ENCODE data around the gene STXBP4. TPM values are rescaled to one million over a fixed set of nuclear protein-coding genes. Genes with fewer than 3 reads are reported as not detected.

The STXBP4 gene
- total RNA-seq, 2 experiments from 2014 or later: 5.1 to 5.4 TPM

DNA sequence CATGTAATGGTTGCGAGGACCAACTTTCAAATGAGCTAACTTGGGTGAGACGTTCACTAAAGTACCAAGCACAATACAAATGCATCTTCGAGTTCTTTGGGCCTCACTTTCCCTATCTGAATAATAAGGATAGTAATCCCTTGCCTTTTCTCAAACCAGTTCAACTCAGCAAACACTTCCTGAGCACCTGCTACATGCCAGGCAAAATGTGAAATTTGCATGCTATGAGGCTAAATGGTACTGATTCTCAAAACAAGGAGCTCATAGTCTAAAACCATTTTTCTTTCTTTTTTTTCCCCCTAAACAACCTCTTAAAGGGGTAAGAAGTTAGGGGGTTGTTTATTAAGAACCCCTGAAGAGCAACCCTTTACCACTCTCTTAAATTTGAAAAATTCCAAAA lies 194.8 kb downstream of the STXBP4 start:
- ChIA-PET POLR2A (no interaction called here), CTCF (no interaction called here)
- Histone ChIP-seq H3K9me3 (ENCODE audit: control insufficient read depth in 1 of 2, insufficient read depth in 1 of 2, low read length in 2 of 2) (no peaks in the 10 kb centered on the region), H3K27ac (ENCODE audit: low read depth in 1 of 2, low read length in 2 of 2) (no peak overlapping the region), H3K4me1 (ENCODE audit: insufficient read depth, low read length) (no peaks in the 10 kb centered on the region), H3K27me3 (ENCODE audit: control insufficient read depth in 1 of 2, insufficient read depth in 2 of 2, low read length in 2 of 2) (no peaks in the 10 kb centered on the region), H3K36me3 (ENCODE audit: insufficient read depth, low read length) (no peaks in the 10 kb centered on the region), H3K4me3 (ENCODE audit: low read length) (no peak overlapping the region)
- Mint-ChIP-seq H3K36me3 (ENCODE audit: low read depth) (peaks cover 30% of the 10 kb centered on the region), H3K9me3 (no peaks in the 10 kb centered on the region), H3K27me3 (no peaks in the 10 kb centered on the region), H3K27ac (no peak overlapping the region), H3K4me3 (no peak overlapping the region), H3K4me1 (ENCODE audit: low read depth) (no peaks in the 10 kb centered on the region)
- TF ChIP-seq, protein P1, sequence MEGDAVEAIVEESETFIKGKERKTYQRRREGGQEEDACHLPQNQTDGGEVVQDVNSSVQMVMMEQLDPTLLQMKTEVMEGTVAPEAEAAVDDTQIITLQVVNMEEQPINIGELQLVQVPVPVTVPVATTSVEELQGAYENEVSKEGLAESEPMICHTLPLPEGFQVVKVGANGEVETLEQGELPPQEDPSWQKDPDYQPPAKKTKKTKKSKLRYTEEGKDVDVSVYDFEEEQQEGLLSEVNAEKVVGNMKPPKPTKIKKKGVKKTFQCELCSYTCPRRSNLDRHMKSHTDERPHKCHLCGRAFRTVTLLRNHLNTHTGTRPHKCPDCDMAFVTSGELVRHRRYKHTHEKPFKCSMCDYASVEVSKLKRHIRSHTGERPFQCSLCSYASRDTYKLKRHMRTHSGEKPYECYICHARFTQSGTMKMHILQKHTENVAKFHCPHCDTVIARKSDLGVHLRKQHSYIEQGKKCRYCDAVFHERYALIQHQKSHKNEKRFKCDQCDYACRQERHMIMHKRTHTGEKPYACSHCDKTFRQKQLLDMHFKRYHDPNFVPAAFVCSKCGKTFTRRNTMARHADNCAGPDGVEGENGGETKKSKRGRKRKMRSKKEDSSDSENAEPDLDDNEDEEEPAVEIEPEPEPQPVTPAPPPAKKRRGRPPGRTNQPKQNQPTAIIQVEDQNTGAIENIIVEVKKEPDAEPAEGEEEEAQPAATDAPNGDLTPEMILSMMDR (IDR thresholded peaks at IDR 0.05): no peak
- no peak for ATAC-seq (ENCODE audit: poor library complexity)
- no peak for DNase-seq
- intact Hi-C loops (cut with DNase I, micrococcal nuclease): no loop called here

DNA sequence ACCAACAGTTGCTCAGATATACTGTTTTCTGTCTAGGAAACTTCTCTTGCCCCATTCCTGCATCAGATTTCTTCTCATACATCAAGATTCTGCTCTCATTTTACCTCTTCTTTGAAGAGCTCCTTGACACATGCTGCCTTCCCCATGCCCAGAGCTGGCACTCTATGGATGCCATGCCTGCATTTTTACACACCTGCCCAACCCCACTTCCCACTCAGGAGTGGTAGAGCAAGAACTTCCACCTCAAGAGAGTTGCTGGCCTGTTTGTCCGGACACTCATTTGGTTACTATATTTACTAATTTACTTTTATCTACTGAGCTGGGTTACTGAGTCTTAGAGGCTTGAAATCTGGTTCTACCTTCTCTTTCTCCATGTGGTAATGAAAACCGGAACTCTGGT lies 197.9 kb downstream of the STXBP4 start:
- Histone ChIP-seq H3K36me3 (ENCODE audit: insufficient read depth, low read length) (no peaks in the 10 kb centered on the region), H3K4me3 (ENCODE audit: low read length) (no peak overlapping the region), H3K27me3 (ENCODE audit: control insufficient read depth in 1 of 2, insufficient read depth in 2 of 2, low read length in 2 of 2) (no peaks in the 10 kb centered on the region), H3K9me3 (ENCODE audit: control insufficient read depth in 1 of 2, insufficient read depth in 1 of 2, low read length in 2 of 2) (no peaks in the 10 kb centered on the region), H3K27ac (ENCODE audit: low read depth in 1 of 2, low read length in 2 of 2) (no peak overlapping the region), H3K4me1 (ENCODE audit: insufficient read depth, low read length) (no peaks in the 10 kb centered on the region)
- H3K4me3 Mint-ChIP-seq: no peak overlapping the region
- TF ChIP-seq, protein P1 (IDR thresholded peaks at IDR 0.05): no peak
- H3K27me3 Mint-ChIP-seq: no peaks in the 10 kb centered on the region
- POLR2A ChIA-PET: no interaction called here
- H3K9me3 Mint-ChIP-seq: no peaks in the 10 kb centered on the region
- DNase-seq (no peak), ATAC-seq (ENCODE audit: poor library complexity) (no peak)
- H3K36me3 Mint-ChIP-seq (ENCODE audit: low read depth): peaks cover 20% of the 10 kb centered on the region
- intact Hi-C loops (cut with DNase I, micrococcal nuclease): no loop called here
- H3K4me1 Mint-ChIP-seq (ENCODE audit: low read depth): no peaks in the 10 kb centered on the region
- no peak overlapping the region for H3K27ac Mint-ChIP-seq
- CTCF ChIA-PET: interaction anchor here (0.9 to 1.6 kb wide), 3 partner anchors 9 to 70 kb away, joined by 3 read pairs; no protein-coding TSS in a partner anchor

DNA sequence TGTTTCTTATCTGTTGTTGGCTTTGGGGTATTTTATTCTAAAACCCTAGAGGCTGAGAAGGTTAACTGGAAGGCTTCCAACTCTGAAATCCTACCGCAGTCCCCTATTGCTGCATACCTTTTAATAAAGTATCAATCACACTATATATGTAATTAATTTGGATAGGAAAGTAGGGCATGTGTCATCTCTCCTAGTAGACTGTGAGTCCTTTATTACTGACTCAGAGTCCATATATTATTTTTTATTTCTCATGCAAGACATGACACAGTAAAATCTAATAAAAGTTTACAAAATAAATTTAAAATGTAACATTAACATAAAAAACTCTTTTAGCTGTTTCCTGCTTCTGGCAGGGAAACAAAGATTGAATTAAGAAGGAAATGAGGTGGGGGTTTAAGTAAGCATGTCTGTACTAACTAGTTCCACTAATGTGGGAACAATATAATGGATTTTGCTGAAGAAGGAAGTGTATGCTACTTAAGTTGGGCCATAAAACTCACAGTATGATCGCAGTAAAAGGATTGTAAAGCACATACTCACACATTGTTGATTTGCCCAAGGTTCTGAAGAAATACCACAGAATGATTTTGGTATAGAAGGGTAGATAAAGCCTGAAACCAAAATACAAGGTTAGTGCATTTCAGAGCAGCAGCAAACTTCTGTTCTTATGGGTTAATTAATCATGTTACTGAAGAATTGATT lies 198.6 kb downstream of the STXBP4 start:
- H3K4me3 Mint-ChIP-seq: no peak overlapping the region
- ChIA-PET POLR2A (no interaction called here), CTCF (interaction anchor here (0.9 to 1.6 kb wide), 2 partner anchors 9 to 71 kb away, joined by 3 read pairs; no protein-coding TSS in a partner anchor)
- intact Hi-C loops (cut with DNase I, micrococcal nuclease): no loop called here
- H3K4me1 Mint-ChIP-seq (ENCODE audit: low read depth): no peaks in the 10 kb centered on the region
- H3K27me3 Mint-ChIP-seq: no peaks in the 10 kb centered on the region
- H3K4me3 ChIP-seq (ENCODE audit: low read length): no peak overlapping the region
- H3K27ac ChIP-seq (ENCODE audit: low read depth in 1 of 2, low read length in 2 of 2): no peak overlapping the region
- ATAC-seq (ENCODE audit: poor library complexity) (no peak), DNase-seq (no peak)
- H3K27me3 ChIP-seq (ENCODE audit: control insufficient read depth in 1 of 2, insufficient read depth in 2 of 2, low read length in 2 of 2): no peaks in the 10 kb centered on the region
- H3K27ac Mint-ChIP-seq: no peak overlapping the region
- H3K36me3 Mint-ChIP-seq (ENCODE audit: low read depth): peaks cover 18% of the 10 kb centered on the region
- H3K9me3 Mint-ChIP-seq: peaks cover 3% of the 10 kb centered on the region
- no peaks in the 10 kb centered on the region for H3K9me3 ChIP-seq (ENCODE audit: control insufficient read depth in 1 of 2, insufficient read depth in 1 of 2, low read length in 2 of 2)
- no peaks in the 10 kb centered on the region for H3K36me3 ChIP-seq (ENCODE audit: insufficient read depth, low read length)
- no peaks in the 10 kb centered on the region for H3K4me1 ChIP-seq (ENCODE audit: insufficient read depth, low read length)
- TF ChIP-seq, protein P1 (IDR thresholded peaks at IDR 0.05): no peak
